Measurements from ENCODE around the gene SKAP1.
A peak's percentile ranks its signal among the peaks of the same experiment; 100 is the strongest.

SKAP1 gene

GRCh38 chr17:48439110-48439850 lies 9.3 kb upstream of the SKAP1 start:
- no peak overlapping the region for H3K4me3 ChIP-seq (replicated peaks; ENCODE audit: insufficient read depth, low read length)
- H3K27ac ChIP-seq (replicated peaks): no peak overlapping the region
- TF ChIP-seq SPI1 (IDR thresholded peaks at IDR 0.05; ENCODE audit: borderline replicate concordance, low read depth) (no peak), REST (IDR thresholded peaks at IDR 0.05; ENCODE audit: insufficient replicate concordance, low read depth) (no peak), CTCF (IDR thresholded peaks at IDR 0.05; ENCODE audit: insufficient read depth, low read length) (no peak), GABPA (IDR thresholded peaks at IDR 0.05; ENCODE audit: low read depth) (no peak), POLR2AphosphoS5 (IDR thresholded peaks at IDR 0.05; ENCODE audit: low read depth) (no peak)
- H3K27me3 ChIP-seq (ENCODE audit: insufficient read depth, poor library complexity, severe bottlenecking): peaks cover 3% of the 10 kb centered on the region
- DNase-seq (ENCODE audit: low read depth in 1 of 2, low spot score in 1 of 2): peak in 1 of 2 experiments; percentile 26

- H3K27me3 ChIP-seq (ENCODE audit: insufficient read depth, poor library complexity, severe bottlenecking): peaks cover 5% of the 10 kb centered on the region
- no peak overlapping the region for H3K27ac ChIP-seq (replicated peaks)
- no peak for TF ChIP-seq GABPA (IDR thresholded peaks at IDR 0.05; ENCODE audit: low read depth)
- TF ChIP-seq REST (IDR thresholded peaks at IDR 0.05; ENCODE audit: insufficient replicate concordance, low read depth): no peak
- TF ChIP-seq POLR2AphosphoS5 (IDR thresholded peaks at IDR 0.05; ENCODE audit: low read depth): no peak
- no peak for TF ChIP-seq SPI1 (IDR thresholded peaks at IDR 0.05; ENCODE audit: borderline replicate concordance, low read depth)
- no peak for TF ChIP-seq CTCF (IDR thresholded peaks at IDR 0.05; ENCODE audit: insufficient read depth, low read length)
- H3K4me3 ChIP-seq (replicated peaks; ENCODE audit: insufficient read depth, low read length): no peak overlapping the region
- no peak for DNase-seq (ENCODE audit: low read depth in 1 of 2, low spot score in 1 of 2)
These were observed 8.6 kb upstream of the SKAP1 start for GRCh38 chr17:48438516-48439061.

- Histone ChIP-seq H3K27ac (replicated peaks) (no peak overlapping the region), H3K4me3 (replicated peaks; ENCODE audit: insufficient read depth, low read length) (no peak overlapping the region), H3K27me3 (ENCODE audit: insufficient read depth, poor library complexity, severe bottlenecking) (peaks cover 37% of the 10 kb centered on the region)
- no peak for DNase-seq (ENCODE audit: low read depth in 1 of 2, low spot score in 1 of 2)
- TF ChIP-seq POLR2AphosphoS5 (IDR thresholded peaks at IDR 0.05; ENCODE audit: low read depth) (no peak), SPI1 (IDR thresholded peaks at IDR 0.05; ENCODE audit: borderline replicate concordance, low read depth) (no peak), GABPA (IDR thresholded peaks at IDR 0.05; ENCODE audit: low read depth) (no peak), CTCF (IDR thresholded peaks at IDR 0.05; ENCODE audit: insufficient read depth, low read length) (no peak), REST (IDR thresholded peaks at IDR 0.05; ENCODE audit: insufficient replicate concordance, low read depth) (no peak)
These were observed 3.9 kb upstream of the SKAP1 start for GRCh38 chr17:48433896-48434295.

All from HL-60 (cell line).